PC-3 (cell line): ENCODE measurements around the gene REEP6. TPM values are rescaled to one million over a fixed set of nuclear protein-coding genes. Genes with fewer than 3 reads are reported as not detected.

Source experiments
- ATAC-seq: fragments of 200-7000 bp; cut with Tn5 transposase; 2 replicates; pipeline ENCODE4 v1.9.1; 2020; ENCODE audit warnings: mild to moderate bottlenecking, moderate library complexity
- BruUV-seq: library from RNA; stranded (reverse); fragments of 400-500 nt; replicated peaks from 2 replicates; lab custom pipeline; 2021; lab: Mats Ljungman, UMichigan
- CTCF ChIA-PET: fragments of 300-600 bp; sonication (Branson Sonifier 250); formaldehyde crosslinking; loops from one replicate; lab custom pipeline; 2022; ENCODE audit warnings: antibody characterized with exemption; lab: Charles Lee
- POLR2A ChIA-PET: fragments of 300-600 bp; sonication (Branson Sonifier 250); formaldehyde crosslinking; loops from one replicate; lab custom pipeline; 2022; ENCODE audit warnings: antibody characterized with exemption; ENCODE audit not compliant: unreplicated experiment; lab: Charles Lee
- DNase-seq: peaks from one replicate; pipeline ENCODE4 v3.0.0-alpha.2; 2015
- H2AFZ ChIP-seq: fragments of 300-600 bp; sonication (generic); 2 replicates; pipeline ENCODE4 v1.6.0; 2016; ENCODE audit warnings: antibody characterized with exemption, low read length
- H3F3A ChIP-seq: fragments of 300-600 bp; sonication (generic); one replicate; pipeline ENCODE4 v1.6.0; 2017; ENCODE audit warnings: antibody characterized with exemption, low read length, control low read depth, mild to moderate bottlenecking; ENCODE audit not compliant: unreplicated experiment
- H3K27ac ChIP-seq: fragments of 300-600 bp; sonication (generic); 2 replicates; pipeline ENCODE4 v1.5.1; 2016; ENCODE audit warnings: mild to moderate bottlenecking, low read length
- H3K27me3 ChIP-seq: fragments of 300-600 bp; sonication (generic); 2 replicates; pipeline ENCODE4 v1.6.1; 2016; ENCODE audit warnings: low read length, mixed read lengths
- H3K36me3 ChIP-seq: fragments of 300-600 bp; sonication (generic); 2 replicates; pipeline ENCODE4 v1.6.1; 2016; ENCODE audit warnings: low read depth, mixed run types, low read length, mixed read lengths
- H3K4me1 ChIP-seq: fragments of 300-600 bp; sonication (generic); 2 replicates; pipeline ENCODE4 v1.5.1; 2016; ENCODE audit warnings: low read length; ENCODE audit not compliant: insufficient read depth
- H3K4me2 ChIP-seq: fragments of 300-600 bp; sonication (generic); 2 replicates; pipeline ENCODE4 v1.6.0; 2016; ENCODE audit warnings: low read length
- H3K4me3 ChIP-seq: fragments of 300-600 bp; sonication (generic); 2 replicates; pipeline ENCODE4 v1.5.1; 2016; ENCODE audit warnings: mild to moderate bottlenecking, low read length, mixed read lengths
- H3K79me2 ChIP-seq: fragments of 300-600 bp; sonication (generic); 2 replicates; pipeline ENCODE4 v1.6.1; 2017; ENCODE audit warnings: low read length, mixed read lengths
- H3K9ac ChIP-seq: fragments of 300-600 bp; sonication (generic); 2 replicates; pipeline ENCODE4 v1.6.0; 2016; ENCODE audit warnings: mild to moderate bottlenecking, low read length
- H3K9me2 ChIP-seq: fragments of 300-600 bp; sonication (generic); replicated peaks from 2 replicates; pipeline ENCODE4 v1.6.1; 2016; ENCODE audit warnings: mixed run types, low read length, mixed read lengths
- H3K9me3 ChIP-seq: fragments of 300-600 bp; sonication (generic); 2 replicates; pipeline ENCODE4 v1.6.1; 2016; ENCODE audit warnings: low read length, mixed read lengths
- H4K20me1 ChIP-seq: fragments of 300-600 bp; sonication (generic); 2 replicates; pipeline ENCODE4 v1.6.1; 2016; ENCODE audit warnings: low read length, mixed read lengths
- EZH2 ChIP-seq: fragments of 300-600 bp; sonication (generic); IDR thresholded peaks from one replicate; pipeline ENCODE4 v1.6.1; 2017; ENCODE audit warnings: antibody characterized with exemption, mild to moderate bottlenecking, low read length; ENCODE audit not compliant: unreplicated experiment
- EZH2phosphoT487 ChIP-seq: fragments of 300-600 bp; sonication (generic); IDR thresholded peaks from 2 replicates; pipeline ENCODE4 v1.6.1; 2018; ENCODE audit warnings: mild to moderate bottlenecking, antibody characterized with exemption, low read length, borderline replicate concordance
- intact Hi-C: fragments of 100-400 bp; cut with micrococcal nuclease; formaldehyde crosslinking; loops from 2 replicates; pipeline ENCODE4 v1.9.0; 2023
- total RNA-seq: library from RNA; depleted of rRNA; stranded (reverse); fragments of >200 nt; gene quantifications from 2 replicates; pipeline ENCODE4 v1.2.3, GENCODE V29; 2014
- TF ChIP-seq, protein P1 (sequence below): fragments of 300-600 bp; sonication (generic); conservative IDR thresholded peaks from 2 replicates; pipeline ENCODE4 v1.5.1; 2017; ENCODE audit warnings: antibody characterized with exemption, low read depth, mild to moderate bottlenecking, low read length

REEP6 gene
- total RNA-seq, 1 experiment from 2014 or later: 27.2 TPM

DNA sequence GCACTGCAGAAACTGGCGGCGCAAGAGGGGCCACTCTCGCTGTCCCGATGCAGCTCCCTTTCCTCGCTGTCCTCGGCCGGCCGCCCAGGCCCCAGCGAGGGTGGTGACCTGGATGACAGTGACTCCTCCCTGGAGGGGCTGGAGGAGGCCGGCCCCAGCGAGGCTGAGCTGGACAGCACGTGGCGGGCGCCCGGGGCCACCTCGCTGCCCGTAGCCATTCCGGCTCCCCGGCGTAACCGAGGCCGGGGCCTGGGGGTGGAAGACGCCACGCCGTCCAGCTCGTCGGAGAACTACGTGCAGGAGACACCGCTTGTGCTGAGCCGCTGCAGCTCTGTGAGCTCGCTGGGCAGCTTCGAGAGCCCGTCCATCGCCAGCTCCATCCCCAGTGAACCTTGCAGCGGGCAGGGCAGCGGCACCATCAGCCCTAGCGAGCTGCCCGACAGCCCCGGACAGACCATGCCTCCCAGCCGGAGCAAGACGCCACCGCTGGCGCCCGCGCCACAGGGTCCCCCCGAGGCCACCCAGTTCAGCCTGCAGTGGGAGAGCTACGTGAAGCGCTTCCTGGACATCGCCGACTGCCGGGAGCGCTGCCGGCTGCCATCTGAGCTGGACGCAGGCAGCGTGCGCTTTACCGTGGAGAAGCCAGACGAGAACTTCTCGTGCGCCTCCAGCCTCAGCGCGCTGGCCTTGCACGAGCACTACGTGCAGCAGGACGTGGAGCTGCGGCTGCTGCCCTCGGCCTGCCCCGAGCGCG lies 24.3 kb upstream of the REEP6 start:
- intact Hi-C loops: no loop called here
- Histone ChIP-seq H3K4me2 (peak overlapping the region; percentile 88; the same call in 1 of the 2 replicates), H3K9ac (no peak overlapping the region), H3K4me3 (no peak overlapping the region), H3F3A (no peaks in the 10 kb centered on the region), H3K27ac (no peak overlapping the region), H2AFZ (no peak overlapping the region), H4K20me1 (no peaks in the 10 kb centered on the region), H3K4me1 (peaks cover 15% of the 10 kb centered on the region), H3K9me2 (no peaks in the 10 kb centered on the region), H3K79me2 (peaks cover 27% of the 10 kb centered on the region), H3K36me3 (no peaks in the 10 kb centered on the region), H3K9me3 (no peaks in the 10 kb centered on the region), H3K27me3 (no peaks in the 10 kb centered on the region)
- CTCF ChIA-PET: interaction anchor here (1.3 kb wide), 1 partner anchor 22 kb away, joined by 3 read pairs; no protein-coding TSS in a partner anchor
- ATAC-seq (no peak), DNase-seq (no peak)
- TF ChIP-seq EZH2phosphoT487: no peak
- no peak for TF ChIP-seq EZH2
- TF ChIP-seq, protein P1, sequence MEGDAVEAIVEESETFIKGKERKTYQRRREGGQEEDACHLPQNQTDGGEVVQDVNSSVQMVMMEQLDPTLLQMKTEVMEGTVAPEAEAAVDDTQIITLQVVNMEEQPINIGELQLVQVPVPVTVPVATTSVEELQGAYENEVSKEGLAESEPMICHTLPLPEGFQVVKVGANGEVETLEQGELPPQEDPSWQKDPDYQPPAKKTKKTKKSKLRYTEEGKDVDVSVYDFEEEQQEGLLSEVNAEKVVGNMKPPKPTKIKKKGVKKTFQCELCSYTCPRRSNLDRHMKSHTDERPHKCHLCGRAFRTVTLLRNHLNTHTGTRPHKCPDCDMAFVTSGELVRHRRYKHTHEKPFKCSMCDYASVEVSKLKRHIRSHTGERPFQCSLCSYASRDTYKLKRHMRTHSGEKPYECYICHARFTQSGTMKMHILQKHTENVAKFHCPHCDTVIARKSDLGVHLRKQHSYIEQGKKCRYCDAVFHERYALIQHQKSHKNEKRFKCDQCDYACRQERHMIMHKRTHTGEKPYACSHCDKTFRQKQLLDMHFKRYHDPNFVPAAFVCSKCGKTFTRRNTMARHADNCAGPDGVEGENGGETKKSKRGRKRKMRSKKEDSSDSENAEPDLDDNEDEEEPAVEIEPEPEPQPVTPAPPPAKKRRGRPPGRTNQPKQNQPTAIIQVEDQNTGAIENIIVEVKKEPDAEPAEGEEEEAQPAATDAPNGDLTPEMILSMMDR: no peak
- POLR2A ChIA-PET: no interaction called here
- no TSS peak for BruUV-seq

DNA sequence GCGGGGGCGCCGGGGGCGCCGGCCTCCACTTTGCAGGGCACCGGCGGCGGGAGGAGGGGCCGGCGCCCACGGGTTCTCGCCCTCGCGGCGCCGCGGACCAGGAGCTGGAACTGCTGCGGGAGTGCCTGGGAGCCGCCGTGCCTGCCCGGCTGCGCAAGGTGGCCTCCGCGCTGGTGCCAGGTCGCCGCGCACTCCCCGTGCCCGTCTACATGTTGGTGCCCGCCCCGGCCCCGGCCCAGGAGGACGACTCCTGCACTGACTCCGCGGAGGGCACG lies 23.8 kb upstream of the REEP6 start:
- Histone ChIP-seq H3K9me3 (no peaks in the 10 kb centered on the region), H3K27me3 (no peaks in the 10 kb centered on the region), H3K9me2 (no peaks in the 10 kb centered on the region), H3K4me1 (peaks cover 18% of the 10 kb centered on the region), H3K9ac (no peak overlapping the region; the same call in 1 of the 2 replicates), H3F3A (no peaks in the 10 kb centered on the region), H3K36me3 (no peaks in the 10 kb centered on the region), H3K4me2 (peak overlapping the region; percentile 88), H3K4me3 (peak overlapping the region; percentile 65), H3K79me2 (peaks cover 27% of the 10 kb centered on the region), H2AFZ (no peak overlapping the region), H3K27ac (no peak overlapping the region), H4K20me1 (no peaks in the 10 kb centered on the region)
- ChIA-PET POLR2A (no interaction called here), CTCF (interaction anchor here (1.3 kb wide), 1 partner anchor 23 kb away, joined by 3 read pairs; no protein-coding TSS in a partner anchor)
- DNase-seq: no peak
- TF ChIP-seq, protein P1: no peak
- TF ChIP-seq EZH2: no peak
- no peak for TF ChIP-seq EZH2phosphoT487
- intact Hi-C loops: no loop called here
- no TSS peak for BruUV-seq
- ATAC-seq: no peak
